Tibial nerve (tissue), 3 donors: ENCODE results near the gene KIF22.

Experiments used
- POLR2A ChIP-seq, 2 donors: fragments of 450-650 bp; IDR thresholded peaks; one replicate each; pipeline ENCODE4 v1.6.1; 2017; ENCODE audit warnings: antibody characterized with exemption in 2 of 2, mild to moderate bottlenecking in 2 of 2, moderate library complexity in 2 of 2
- TF ChIP-seq, protein P1 (sequence below), 5 experiments: fragments of 200-600 bp in 3 of 5; fragments of 450-650 bp in 2 of 5; sonication (generic) in 3 of 5; IDR thresholded peaks; one replicate each; pipeline ENCODE4 v1.5.1; 2016 to 2019; ENCODE audit warnings: antibody characterized with exemption in 5 of 5, mild to moderate bottlenecking in 3 of 5, moderate library complexity in 2 of 5

DNA sequence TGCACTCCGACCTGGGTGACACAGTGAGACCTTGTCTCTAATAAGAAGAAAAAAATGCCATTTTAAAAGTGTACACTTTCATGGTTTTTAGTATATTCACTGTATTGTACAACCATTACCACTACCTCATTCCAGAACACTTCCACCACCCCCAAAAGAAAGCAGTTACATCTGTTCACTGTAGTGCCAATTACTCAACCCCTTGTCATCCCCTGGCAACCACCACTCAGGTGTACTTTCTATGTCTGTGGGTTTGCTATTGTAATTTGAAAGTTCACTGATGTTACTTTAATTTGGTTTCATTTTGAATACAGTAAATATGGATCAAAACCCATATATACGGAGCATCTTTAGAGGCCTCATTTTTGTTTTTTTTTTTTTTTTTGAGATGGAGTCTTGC is 6.4 kb upstream of the KIF22 start:
- TF ChIP-seq, protein P1, sequence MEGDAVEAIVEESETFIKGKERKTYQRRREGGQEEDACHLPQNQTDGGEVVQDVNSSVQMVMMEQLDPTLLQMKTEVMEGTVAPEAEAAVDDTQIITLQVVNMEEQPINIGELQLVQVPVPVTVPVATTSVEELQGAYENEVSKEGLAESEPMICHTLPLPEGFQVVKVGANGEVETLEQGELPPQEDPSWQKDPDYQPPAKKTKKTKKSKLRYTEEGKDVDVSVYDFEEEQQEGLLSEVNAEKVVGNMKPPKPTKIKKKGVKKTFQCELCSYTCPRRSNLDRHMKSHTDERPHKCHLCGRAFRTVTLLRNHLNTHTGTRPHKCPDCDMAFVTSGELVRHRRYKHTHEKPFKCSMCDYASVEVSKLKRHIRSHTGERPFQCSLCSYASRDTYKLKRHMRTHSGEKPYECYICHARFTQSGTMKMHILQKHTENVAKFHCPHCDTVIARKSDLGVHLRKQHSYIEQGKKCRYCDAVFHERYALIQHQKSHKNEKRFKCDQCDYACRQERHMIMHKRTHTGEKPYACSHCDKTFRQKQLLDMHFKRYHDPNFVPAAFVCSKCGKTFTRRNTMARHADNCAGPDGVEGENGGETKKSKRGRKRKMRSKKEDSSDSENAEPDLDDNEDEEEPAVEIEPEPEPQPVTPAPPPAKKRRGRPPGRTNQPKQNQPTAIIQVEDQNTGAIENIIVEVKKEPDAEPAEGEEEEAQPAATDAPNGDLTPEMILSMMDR (IDR thresholded peaks at IDR 0.05): no peak
- TF ChIP-seq POLR2A (IDR thresholded peaks at IDR 0.05): no peak
